ENCODE measurements around the gene SNX30. TPM values are rescaled to one million over a fixed set of nuclear protein-coding genes. Genes with fewer than 3 reads are reported as not detected.

Gene SNX30
- total and polyA plus RNA-seq, 4 donors, result 1.8 to 13.5 (median 6.5) TPM

GRCh38 chr9:112734892-112735291, 15.7 kb upstream of the SNX30 start:
- WGBS, result 71% methylated on average over 2 of the region's 2 CpGs
- Histone ChIP-seq H3K9me3 (ENCODE audit: control insufficient read depth in 4 of 4, low read length in 3 of 4) (no peaks in the 10 kb centered on the region), H3K4me1 (ENCODE audit: control insufficient read depth in 4 of 4, insufficient read depth in 4 of 4, low read length in 3 of 4) (peaks cover 0 to 12% (median 2%) of the 10 kb centered on the region in 4 donors), H3K36me3 (ENCODE audit: control insufficient read depth in 4 of 4, insufficient read depth in 3 of 4, low read depth in 1 of 4, low read length in 3 of 4) (no peaks in the 10 kb centered on the region), H3K4me3 (ENCODE audit: low read depth in 1 of 3, low read length in 3 of 3) (no peak overlapping the region), H3K27ac (ENCODE audit: low read depth in 1 of 2, low read length in 2 of 2) (no peak overlapping the region), H3K27me3 (ENCODE audit: control insufficient read depth in 4 of 4, insufficient read depth in 4 of 4, low read length in 3 of 4) (no peaks in the 10 kb centered on the region), H3K9ac (ENCODE audit: low read depth in 1 of 2, low read length in 2 of 2) (no peak overlapping the region)
- DNase-seq (ENCODE audit: low spot score), result no peak
- TF ChIP-seq FOXA1 (IDR thresholded peaks at IDR 0.05) (no peak), HNF4A (conservative IDR thresholded peaks at IDR 0.05) (no peak), GABPA (IDR thresholded peaks at IDR 0.05 in 1 of 2, conservative IDR thresholded peaks at IDR 0.05 in 1 of 2) (no peak)

- TF ChIP-seq RAD21 (IDR thresholded peaks at IDR 0.05) (peak in 1 of 2 donors; percentile 24), EGR1 (IDR thresholded peaks at IDR 0.05; ENCODE audit: low read depth in 2 of 2) (no peak)
- Histone ChIP-seq H3K27ac (ENCODE audit: low read depth in 1 of 2, low read length in 2 of 2) (no peak overlapping the region), H3K4me1 (ENCODE audit: control insufficient read depth in 4 of 4, insufficient read depth in 4 of 4, low read length in 3 of 4) (no peaks in the 10 kb centered on the region), H3K9me3 (ENCODE audit: control insufficient read depth in 4 of 4, low read length in 3 of 4) (no peaks in the 10 kb centered on the region), H3K9ac (ENCODE audit: low read depth in 1 of 2, low read length in 2 of 2) (no peak overlapping the region), H3K4me3 (ENCODE audit: low read depth in 1 of 3, low read length in 3 of 3) (no peak overlapping the region), H3K36me3 (ENCODE audit: control insufficient read depth in 4 of 4, insufficient read depth in 3 of 4, low read depth in 1 of 4, low read length in 3 of 4) (no peaks in the 10 kb centered on the region), H3K27me3 (ENCODE audit: control insufficient read depth in 4 of 4, insufficient read depth in 4 of 4, low read length in 3 of 4) (no peaks in the 10 kb centered on the region)
- WGBS, result 96% methylated on average over 3 of the region's 3 CpGs
- no peak for DNase-seq (ENCODE audit: low spot score)
Observed at GRCh38 chr9:112743216-112743836, 7.2 kb upstream of the SNX30 start.

GRCh38 chr9:112744177-112744576, 6.4 kb upstream of the SNX30 start:
- no peak overlapping the region for H3K4me3 ChIP-seq (ENCODE audit: low read depth in 1 of 3, low read length in 3 of 3)
- no peak for DNase-seq (ENCODE audit: low spot score)
- H3K9ac ChIP-seq (ENCODE audit: low read depth in 1 of 2, low read length in 2 of 2), result no peak overlapping the region
- H3K27ac ChIP-seq (ENCODE audit: low read depth in 1 of 2, low read length in 2 of 2), result no peak overlapping the region
- WGBS, result 74% methylated on average over 4 of the region's 4 CpGs
- no peaks in the 10 kb centered on the region for H3K9me3 ChIP-seq (ENCODE audit: control insufficient read depth in 4 of 4, low read length in 3 of 4)
- no peak for TF ChIP-seq ATF3 (IDR thresholded peaks at IDR 0.05)
- TF ChIP-seq REST (IDR thresholded peaks at IDR 0.05), result no peak
- no peak for TF ChIP-seq HNF4A (conservative IDR thresholded peaks at IDR 0.05)
- no peak for TF ChIP-seq TAF1 (conservative IDR thresholded peaks at IDR 0.05)
- TF ChIP-seq MAX (IDR thresholded peaks at IDR 0.05), result no peak
- TF ChIP-seq JUND (IDR thresholded peaks at IDR 0.05), result no peak
- TF ChIP-seq CTCF (IDR thresholded peaks at IDR 0.05; ENCODE audit: low read depth, low read length, missing input control), result no peak
- TF ChIP-seq RAD21 (IDR thresholded peaks at IDR 0.05), result no peak
- no peak for TF ChIP-seq SP1 (IDR thresholded peaks at IDR 0.05)
- no peak for TF ChIP-seq ZBTB33 (IDR thresholded peaks at IDR 0.05)
- TF ChIP-seq FOXA2 (IDR thresholded peaks at IDR 0.05), result no peak
- TF ChIP-seq GABPA (IDR thresholded peaks at IDR 0.05 in 1 of 2, conservative IDR thresholded peaks at IDR 0.05 in 1 of 2), result no peak
- no peak for TF ChIP-seq RXRA (IDR thresholded peaks at IDR 0.05)
- no peaks in the 10 kb centered on the region for H3K27me3 ChIP-seq (ENCODE audit: control insufficient read depth in 4 of 4, insufficient read depth in 4 of 4, low read length in 3 of 4)
- no peaks in the 10 kb centered on the region for H3K36me3 ChIP-seq (ENCODE audit: control insufficient read depth in 4 of 4, insufficient read depth in 3 of 4, low read depth in 1 of 4, low read length in 3 of 4)
- H3K4me1 ChIP-seq (ENCODE audit: control insufficient read depth in 4 of 4, insufficient read depth in 4 of 4, low read length in 3 of 4), result peaks cover 0 to under 1% (median 0%) of the 10 kb centered on the region in 4 donors

Data from liver (tissue), 9 donors.